ENCODE results near the gene KIF3C.

DNA sequence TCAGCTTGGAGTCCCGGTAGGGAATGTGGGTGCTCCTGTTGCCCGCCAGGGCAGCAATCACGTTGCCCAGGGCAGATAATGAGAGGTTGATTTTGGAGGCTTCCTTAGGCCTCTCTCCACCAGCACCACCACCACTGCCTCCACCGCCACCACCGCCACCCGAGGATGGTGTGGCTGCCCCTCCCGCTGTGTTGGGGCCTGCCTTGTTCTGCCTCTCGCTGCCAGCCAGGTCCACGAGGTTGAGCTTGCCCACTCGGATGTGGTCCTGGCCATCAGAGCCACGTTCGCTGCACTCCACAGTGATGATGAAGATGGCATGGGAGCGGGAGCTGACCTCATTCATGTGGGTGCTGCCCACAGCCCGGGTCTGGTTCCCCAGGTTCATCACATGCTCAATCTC, 1.3 kb downstream of the KIF3C start:
- no peak for TF ChIP-seq CTCF (IDR thresholded peaks at IDR 0.05)
- no peak for TF ChIP-seq POLR2A (IDR thresholded peaks at IDR 0.05)

All from thyroid gland (tissue), 4 donors.